HEK293 (cell line): ENCODE measurements around the gene HYLS1.

ENCODE experiments used
- CTCF ChIA-PET: fragments of 350-600 bp; formaldehyde crosslinking; extraction: SDS; loops from one replicate; lab custom pipeline; 2021; ENCODE audit warnings: antibody characterized with exemption; lab: Yijun Ruan, JAX
- POLR2A ChIA-PET: fragments of 300-600 bp; formaldehyde crosslinking; extraction: SDS; loops from one replicate; lab custom pipeline; 2020; ENCODE audit warnings: antibody characterized with exemption, inconsistent platforms; lab: Yijun Ruan, JAX
- H3K27ac ChIP-seq: fragments of 200-500 bp; sonication (Bioruptor generic); 2 replicates; pipeline ENCODE4 v1.5.1; 2014; ENCODE audit warnings: low read depth, low read length, control low read depth, inconsistent platforms; ENCODE audit errors: extremely low read depth
- H3K36me3 ChIP-seq, 2 experiments: fragments of 200-500 bp in 1 of 2; sonication (Bioruptor generic) in 1 of 2; 1 replicate in 1 of 2; 2 replicates in 1 of 2; pipeline ENCODE4 v1.5.1; 2014 to 2017; ENCODE audit warnings: inconsistent platforms in 2 of 2, low read length in 2 of 2; ENCODE audit not compliant: control insufficient read depth in 2 of 2, insufficient read depth in 1 of 2
- H3K4me1 ChIP-seq: fragments of 200-500 bp; sonication (Bioruptor generic); 2 replicates; pipeline ENCODE4 v1.5.1; 2014; ENCODE audit warnings: mild to moderate bottlenecking, low read length, inconsistent platforms; ENCODE audit not compliant: control insufficient read depth, insufficient read depth
- H3K4me3 ChIP-seq: 2 replicates; pipeline ENCODE4 v1.5.1; 2011; ENCODE audit warnings: low read depth, mild to moderate bottlenecking, control low read depth, low read length, moderate library complexity
- H3K9me3 ChIP-seq: fragments of 200-500 bp; sonication (Bioruptor generic); 2 replicates; pipeline ENCODE4 v1.5.1; 2014; ENCODE audit warnings: low read depth, low read length, inconsistent platforms; ENCODE audit not compliant: control insufficient read depth, insufficient read depth
- GLI2 ChIP-seq: fragments of 450-650 bp; formaldehyde crosslinking; IDR thresholded peaks from 2 replicates; pipeline ENCODE4; 2017; ENCODE audit warnings: missing biosample characterization, missing genetic modification characterization, low read depth, borderline replicate concordance
- MEIS1 ChIP-seq: sonication (generic); formaldehyde crosslinking; IDR thresholded peaks from 2 replicates; pipeline ENCODE4 v1.8.1; 2022; ENCODE audit warnings: missing genetic modification reagents, mild to moderate bottlenecking, borderline replicate concordance
- RBAK ChIP-seq: fragments of 450-650 bp; formaldehyde crosslinking; IDR thresholded peaks from 2 replicates; pipeline ENCODE4 v1.5.1; 2016; ENCODE audit warnings: missing biosample characterization, missing genetic modification characterization
- SCRT2 ChIP-seq: fragments of 450-650 bp; formaldehyde crosslinking; IDR thresholded peaks from 2 replicates; pipeline ENCODE4 v1.5.1; 2016; ENCODE audit warnings: missing biosample characterization, missing genetic modification characterization
- TCF7L2 ChIP-seq: IDR thresholded peaks from 2 replicates; pipeline ENCODE4 v1.6.1; 2011; ENCODE audit warnings: low read depth, mild to moderate bottlenecking, inconsistent platforms, low read length, moderate library complexity, borderline replicate concordance
- TRIM28 ChIP-seq: IDR thresholded peaks from 2 replicates; pipeline ENCODE4 v1.6.1; 2011; ENCODE audit warnings: low read length, control low read depth, borderline replicate concordance
- YY1 ChIP-seq: fragments of 450-650 bp; formaldehyde crosslinking; IDR thresholded peaks from 2 replicates; pipeline ENCODE4 v1.5.1; 2018; ENCODE audit warnings: missing biosample characterization, missing genetic modification characterization
- ZNF174 ChIP-seq: fragments of 450-650 bp; formaldehyde crosslinking; IDR thresholded peaks from 2 replicates; pipeline ENCODE4 v1.5.0; 2017; ENCODE audit warnings: missing biosample characterization, mild to moderate bottlenecking, missing genetic modification characterization
- ZNF202 ChIP-seq: fragments of 450-650 bp; formaldehyde crosslinking; IDR thresholded peaks from 2 replicates; pipeline ENCODE4 v1.5.1; 2016; ENCODE audit warnings: missing biosample characterization, missing genetic modification characterization, borderline replicate concordance
- ZNF426 ChIP-seq: fragments of 450-650 bp; formaldehyde crosslinking; IDR thresholded peaks from 2 replicates; pipeline ENCODE4 v1.5.1; 2017; ENCODE audit warnings: missing biosample characterization, missing genetic modification characterization, mild to moderate bottlenecking, inconsistent platforms, moderate library complexity
- ZNF629 ChIP-seq: fragments of 450-650 bp; formaldehyde crosslinking; IDR thresholded peaks from 2 replicates; pipeline ENCODE4 v1.5.1; 2017; ENCODE audit warnings: missing biosample characterization, missing genetic modification characterization
- ZNF654 ChIP-seq: fragments of 450-650 bp; formaldehyde crosslinking; IDR thresholded peaks from 2 replicates; pipeline ENCODE4 v1.5.1; 2016; ENCODE audit warnings: low read depth, missing biosample characterization, missing genetic modification characterization
- ZNF664 ChIP-seq: fragments of 450-650 bp; formaldehyde crosslinking; IDR thresholded peaks from 2 replicates; pipeline ENCODE4 v1.5.1; 2016; ENCODE audit warnings: missing biosample characterization, missing genetic modification characterization
- ZNF701 ChIP-seq: fragments of 450-650 bp; formaldehyde crosslinking; IDR thresholded peaks from 2 replicates; pipeline ENCODE4 v1.5.1; 2016; ENCODE audit warnings: missing biosample characterization, missing genetic modification characterization
- ZNF768 ChIP-seq: fragments of 450-650 bp; formaldehyde crosslinking; IDR thresholded peaks from 2 replicates; pipeline ENCODE4 v1.5.1; 2018; ENCODE audit warnings: missing biosample characterization, mild to moderate bottlenecking, missing genetic modification characterization
- TF ChIP-seq, protein P1 (sequence below): fragments of 450-650 bp; formaldehyde crosslinking; IDR thresholded peaks from 2 replicates; pipeline ENCODE4 v1.5.1; 2017; ENCODE audit warnings: missing biosample characterization, missing genetic modification characterization
- TF ChIP-seq, protein P2 (sequence below): fragments of 450-650 bp; formaldehyde crosslinking; IDR thresholded peaks from 2 replicates; pipeline ENCODE4 v1.5.1; 2017; ENCODE audit warnings: missing biosample characterization, missing genetic modification characterization
- TF ChIP-seq, protein P3 (sequence below): fragments of 450-650 bp; formaldehyde crosslinking; IDR thresholded peaks from 2 replicates; pipeline ENCODE4; 2016; ENCODE audit warnings: missing biosample characterization, missing genetic modification characterization
- TF ChIP-seq, protein P4 (sequence below): fragments of 450-650 bp; formaldehyde crosslinking; IDR thresholded peaks from 2 replicates; pipeline ENCODE4 v1.5.1; 2017; ENCODE audit warnings: missing biosample characterization, missing genetic modification characterization

HYLS1 gene

DNA sequence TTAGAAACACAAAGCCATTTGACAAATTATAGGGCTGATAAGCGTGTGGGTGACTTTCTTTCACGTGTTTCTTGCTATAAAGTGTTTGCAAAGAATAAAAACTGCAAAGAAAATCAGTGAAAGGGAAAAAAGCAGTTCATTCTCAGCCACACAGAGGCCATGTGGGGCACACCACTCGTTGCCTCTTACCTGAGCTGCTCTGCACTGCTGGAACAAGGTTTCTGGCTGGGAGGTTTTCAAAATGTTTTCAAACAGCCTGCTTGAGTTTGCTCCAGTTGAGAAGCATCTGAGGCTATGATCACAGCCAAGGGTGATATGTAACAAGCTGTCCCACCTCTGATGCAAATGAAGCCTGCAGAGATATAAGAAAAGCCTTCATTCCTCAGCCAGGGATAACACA, 43.6 kb downstream of the HYLS1 start (continued):
- no peak for TF ChIP-seq ZNF768 (tag by site-specific recombination)
- no peak for TF ChIP-seq RBAK (tag by site-specific recombination)
- no peak for TF ChIP-seq YY1 (tag by site-specific recombination)

DNA sequence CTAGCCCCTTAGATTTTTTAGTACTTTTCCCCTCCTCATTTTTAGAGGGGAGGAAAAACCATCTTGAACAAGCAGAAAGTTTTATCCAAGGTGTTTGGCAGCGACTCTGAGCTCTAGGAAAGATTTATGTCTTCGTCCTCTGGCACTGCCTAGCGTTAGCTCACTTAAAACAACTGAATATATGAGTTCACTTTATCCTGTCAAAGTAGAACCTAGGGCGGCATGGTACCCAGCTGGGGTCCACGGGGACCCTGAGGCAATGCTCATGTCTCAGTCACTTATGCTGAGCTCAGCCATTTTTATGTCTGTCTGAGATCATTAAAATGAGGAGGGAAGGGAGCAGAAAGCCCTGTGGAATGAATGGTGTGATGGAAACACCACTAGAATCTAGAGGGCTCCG, 44.2 kb downstream of the HYLS1 start:
- Histone ChIP-seq H3K27ac (no peak overlapping the region), H3K9me3 (no peaks in the 10 kb centered on the region), H3K4me3 (no peak overlapping the region), H3K36me3 (no peaks in the 10 kb centered on the region), H3K4me1 (no peaks in the 10 kb centered on the region)
- peak; percentile 23; the same call in 1 of the 2 replicates for TF ChIP-seq ZNF664 (tag by site-specific recombination)
- TF ChIP-seq, protein P1, sequence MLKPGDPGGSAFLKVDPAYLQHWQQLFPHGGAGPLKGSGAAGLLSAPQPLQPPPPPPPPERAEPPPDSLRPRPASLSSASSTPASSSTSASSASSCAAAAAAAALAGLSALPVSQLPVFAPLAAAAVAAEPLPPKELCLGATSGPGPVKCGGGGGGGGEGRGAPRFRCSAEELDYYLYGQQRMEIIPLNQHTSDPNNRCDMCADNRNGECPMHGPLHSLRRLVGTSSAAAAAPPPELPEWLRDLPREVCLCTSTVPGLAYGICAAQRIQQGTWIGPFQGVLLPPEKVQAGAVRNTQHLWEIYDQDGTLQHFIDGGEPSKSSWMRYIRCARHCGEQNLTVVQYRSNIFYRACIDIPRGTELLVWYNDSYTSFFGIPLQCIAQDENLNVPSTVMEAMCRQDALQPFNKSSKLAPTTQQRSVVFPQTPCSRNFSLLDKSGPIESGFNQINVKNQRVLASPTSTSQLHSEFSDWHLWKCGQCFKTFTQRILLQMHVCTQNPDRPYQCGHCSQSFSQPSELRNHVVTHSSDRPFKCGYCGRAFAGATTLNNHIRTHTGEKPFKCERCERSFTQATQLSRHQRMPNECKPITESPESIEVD, result 0 out of 2 replicates have a peak, but pooled peaks have one; percentile 25
- TF ChIP-seq, protein P2, sequence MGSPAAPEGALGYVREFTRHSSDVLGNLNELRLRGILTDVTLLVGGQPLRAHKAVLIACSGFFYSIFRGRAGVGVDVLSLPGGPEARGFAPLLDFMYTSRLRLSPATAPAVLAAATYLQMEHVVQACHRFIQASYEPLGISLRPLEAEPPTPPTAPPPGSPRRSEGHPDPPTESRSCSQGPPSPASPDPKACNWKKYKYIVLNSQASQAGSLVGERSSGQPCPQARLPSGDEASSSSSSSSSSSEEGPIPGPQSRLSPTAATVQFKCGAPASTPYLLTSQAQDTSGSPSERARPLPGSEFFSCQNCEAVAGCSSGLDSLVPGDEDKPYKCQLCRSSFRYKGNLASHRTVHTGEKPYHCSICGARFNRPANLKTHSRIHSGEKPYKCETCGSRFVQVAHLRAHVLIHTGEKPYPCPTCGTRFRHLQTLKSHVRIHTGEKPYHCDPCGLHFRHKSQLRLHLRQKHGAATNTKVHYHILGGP (tag by site-specific recombination), result no peak
- CTCF ChIA-PET, result interaction anchor here (0.8 to 2.8 kb wide), 5 partner anchors 8 to 182 kb away, joined by 3 to 11 read pairs (median 7); no protein-coding TSS in a partner anchor
- POLR2A ChIA-PET, result no interaction called here

DNA sequence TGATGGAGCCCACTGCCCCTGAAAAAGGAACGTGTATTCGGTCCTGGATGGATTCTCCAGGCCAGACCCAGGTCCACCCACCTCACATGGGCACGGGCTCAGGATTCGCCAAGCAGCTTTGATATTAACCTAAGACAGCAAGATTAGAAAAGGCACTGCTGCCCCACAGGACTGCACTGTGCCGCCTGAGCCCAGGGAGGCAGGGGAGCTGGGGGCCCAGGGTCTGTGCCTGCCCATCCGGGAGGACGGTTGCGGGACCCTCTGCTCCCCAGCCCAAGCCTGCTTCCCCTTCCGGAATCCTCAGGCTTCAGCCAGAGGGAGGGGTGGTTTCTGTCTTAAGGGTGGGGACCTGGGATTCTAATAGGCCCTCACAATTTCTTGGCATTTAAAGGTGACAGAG, 44.8 kb downstream of the HYLS1 start:
- TF ChIP-seq ZNF654 (tag by site-specific recombination), result no peak
- TF ChIP-seq GLI2 (tag by site-specific recombination), result no peak
- no peak for TF ChIP-seq ZNF426
- no peak for TF ChIP-seq ZNF701
- TF ChIP-seq, protein P3, sequence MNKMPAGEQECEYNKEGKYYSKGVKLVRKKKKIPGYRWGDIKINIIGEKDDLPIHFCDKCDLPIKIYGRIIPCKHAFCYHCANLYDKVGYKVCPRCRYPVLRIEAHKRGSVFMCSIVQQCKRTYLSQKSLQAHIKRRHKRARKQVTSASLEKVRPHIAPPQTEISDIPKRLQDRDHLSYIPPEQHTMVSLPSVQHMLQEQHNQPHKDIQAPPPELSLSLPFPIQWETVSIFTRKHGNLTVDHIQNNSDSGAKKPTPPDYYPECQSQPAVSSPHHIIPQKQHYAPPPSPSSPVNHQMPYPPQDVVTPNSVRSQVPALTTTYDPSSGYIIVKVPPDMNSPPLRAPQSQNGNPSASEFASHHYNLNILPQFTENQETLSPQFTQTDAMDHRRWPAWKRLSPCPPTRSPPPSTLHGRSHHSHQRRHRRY (tag by site-specific recombination), result no peak
- no peak for TF ChIP-seq ZNF174 (tag by site-specific recombination)
- TF ChIP-seq MEIS1, result no peak
- no peak for TF ChIP-seq TRIM28
- TF ChIP-seq TCF7L2, result no peak
- no peak for TF ChIP-seq SCRT2 (tag by site-specific recombination)
- TF ChIP-seq ZNF202, result no peak
- no peak for TF ChIP-seq ZNF629 (tag by site-specific recombination)
- TF ChIP-seq, protein P4, sequence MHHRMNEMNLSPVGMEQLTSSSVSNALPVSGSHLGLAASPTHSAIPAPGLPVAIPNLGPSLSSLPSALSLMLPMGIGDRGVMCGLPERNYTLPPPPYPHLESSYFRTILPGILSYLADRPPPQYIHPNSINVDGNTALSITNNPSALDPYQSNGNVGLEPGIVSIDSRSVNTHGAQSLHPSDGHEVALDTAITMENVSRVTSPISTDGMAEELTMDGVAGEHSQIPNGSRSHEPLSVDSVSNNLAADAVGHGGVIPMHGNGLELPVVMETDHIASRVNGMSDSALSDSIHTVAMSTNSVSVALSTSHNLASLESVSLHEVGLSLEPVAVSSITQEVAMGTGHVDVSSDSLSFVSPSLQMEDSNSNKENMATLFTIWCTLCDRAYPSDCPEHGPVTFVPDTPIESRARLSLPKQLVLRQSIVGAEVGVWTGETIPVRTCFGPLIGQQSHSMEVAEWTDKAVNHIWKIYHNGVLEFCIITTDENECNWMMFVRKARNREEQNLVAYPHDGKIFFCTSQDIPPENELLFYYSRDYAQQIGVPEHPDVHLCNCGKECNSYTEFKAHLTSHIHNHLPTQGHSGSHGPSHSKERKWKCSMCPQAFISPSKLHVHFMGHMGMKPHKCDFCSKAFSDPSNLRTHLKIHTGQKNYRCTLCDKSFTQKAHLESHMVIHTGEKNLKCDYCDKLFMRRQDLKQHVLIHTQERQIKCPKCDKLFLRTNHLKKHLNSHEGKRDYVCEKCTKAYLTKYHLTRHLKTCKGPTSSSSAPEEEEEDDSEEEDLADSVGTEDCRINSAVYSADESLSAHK (tag by site-specific recombination), result no peak
- POLR2A ChIA-PET, result no interaction called here
- no peaks in the 10 kb centered on the region for H3K9me3 ChIP-seq
- no peaks in the 10 kb centered on the region for H3K36me3 ChIP-seq
- no peak overlapping the region for H3K4me3 ChIP-seq
- CTCF ChIA-PET, result interaction anchor here (0.8 to 2.8 kb wide), 5 partner anchors 8 to 261 kb away, joined by 3 to 11 read pairs (median 7); no protein-coding TSS in a partner anchor
- H3K4me1 ChIP-seq, result no peaks in the 10 kb centered on the region
- no peak overlapping the region for H3K27ac ChIP-seq
